OCI-LY7 (cell line): ENCODE results near the gene PAQR5. TPM values are rescaled to one million over a fixed set of nuclear protein-coding genes. Genes with fewer than 3 reads are reported as not detected.

Experiments used
- BruUV-seq: library from RNA; stranded (reverse); fragments of 400-500 nt; replicated peaks from 2 replicates; lab custom pipeline; 2021; lab: Mats Ljungman, UMichigan
- CTCF ChIA-PET: fragments of 300-600 bp; sonication (Branson Sonifier 250); formaldehyde crosslinking; loops from one replicate; lab custom pipeline; 2022; ENCODE audit warnings: antibody characterized with exemption; ENCODE audit not compliant: unreplicated experiment; lab: Charles Lee
- POLR2A ChIA-PET: fragments of 300-600 bp; sonication (Branson Sonifier 250); formaldehyde crosslinking; loops from one replicate; lab custom pipeline; 2022; ENCODE audit warnings: antibody characterized with exemption; lab: Charles Lee
- DNase-seq: peaks from one replicate; pipeline ENCODE4 v3.0.0-alpha.2; 2015; ENCODE audit warnings: low spot score
- H2AFZ ChIP-seq: fragments of 200-600 bp; sonication (generic), shearing (Covaris generic); 2 replicates; pipeline ENCODE4 v1.6.1; 2014; ENCODE audit warnings: mild to moderate bottlenecking, antibody characterized with exemption, low read length, moderate library complexity
- H3K27ac ChIP-seq: fragments of 200-600 bp; sonication (generic); 2 replicates; pipeline ENCODE4 v1.5.1; 2014; ENCODE audit warnings: mixed run types, low read depth, mild to moderate bottlenecking, moderate library complexity, low read length, inconsistent platforms; ENCODE audit not compliant: poor library complexity, severe bottlenecking
- H3K36me3 ChIP-seq: fragments of 200-600 bp; sonication (generic); 2 replicates; pipeline ENCODE4 v1.6.1; 2014; ENCODE audit warnings: mild to moderate bottlenecking, antibody characterized with exemption, low read length, moderate library complexity, mixed read lengths; ENCODE audit not compliant: insufficient read depth
- H3K4me1 ChIP-seq: fragments of 200-600 bp; sonication (generic); 2 replicates; pipeline ENCODE4 v1.5.1; 2014; ENCODE audit warnings: mild to moderate bottlenecking, low read length; ENCODE audit not compliant: insufficient read depth, poor library complexity, severe bottlenecking
- H3K4me2 ChIP-seq: fragments of 200-600 bp; sonication (generic); 2 replicates; pipeline ENCODE4 v1.6.1; 2014; ENCODE audit warnings: mild to moderate bottlenecking, low read length
- H3K4me3 ChIP-seq: fragments of 200-600 bp; sonication (generic); 2 replicates; pipeline ENCODE4 v1.5.1; 2014; ENCODE audit warnings: mild to moderate bottlenecking, low read depth, low read length; ENCODE audit not compliant: poor library complexity, severe bottlenecking
- H3K79me2 ChIP-seq: fragments of 200-600 bp; sonication (generic); 2 replicates; pipeline ENCODE4 v1.6.1; 2016; ENCODE audit warnings: low read depth, mild to moderate bottlenecking, low read length, moderate library complexity, mixed read lengths; ENCODE audit not compliant: insufficient read depth
- H3K9me2 ChIP-seq: fragments of 200-600 bp; sonication (generic); 2 replicates; pipeline ENCODE4 v1.6.1; 2016; ENCODE audit warnings: mild to moderate bottlenecking, low read length, mixed read lengths; ENCODE audit not compliant: insufficient read depth
- H3K9me3 ChIP-seq: fragments of 200-600 bp; sonication (generic); 2 replicates; pipeline ENCODE4 v1.6.1; 2014; ENCODE audit warnings: mild to moderate bottlenecking, mixed run types, low read length, mixed read lengths
- H4K20me1 ChIP-seq: fragments of 200-600 bp; sonication (generic); 2 replicates; pipeline ENCODE4 v1.6.1; 2014; ENCODE audit warnings: mild to moderate bottlenecking, antibody characterized with exemption, low read length, moderate library complexity, mixed read lengths; ENCODE audit not compliant: insufficient read depth
- EZH2phosphoT487 ChIP-seq: fragments of 200-600 bp; sonication (generic); IDR thresholded peaks from 2 replicates; pipeline ENCODE4 v1.6.1; 2018; ENCODE audit warnings: low read depth, borderline replicate concordance, mild to moderate bottlenecking, mixed run types, antibody characterized with exemption, low read length, moderate library complexity, mixed read lengths
- intact Hi-C: fragments of 100-400 bp; cut with micrococcal nuclease; formaldehyde crosslinking; loops from one replicate; pipeline ENCODE4 v1.10.0; 2022; ENCODE audit not compliant: unreplicated experiment
- total RNA-seq, 2 experiments: library from RNA; depleted of rRNA in 1 of 2; stranded (reverse); fragments of >200 nt in 1 of 2; shearing (Covaris generic) in 1 of 2; gene quantifications; 2 replicates each; pipeline ENCODE4 v1.2.3, GENCODE V29; 2014 to 2022
- TF ChIP-seq, protein P1 (sequence below): fragments of 200-600 bp; sonication (generic); conservative IDR thresholded peaks from 2 replicates; pipeline ENCODE4 v1.5.1; 2014; ENCODE audit warnings: mild to moderate bottlenecking, antibody characterized with exemption, low read length, moderate library complexity, mixed read lengths

PAQR5 gene
- total RNA-seq, 2 experiments from 2014 or later, result not detected

DNA sequence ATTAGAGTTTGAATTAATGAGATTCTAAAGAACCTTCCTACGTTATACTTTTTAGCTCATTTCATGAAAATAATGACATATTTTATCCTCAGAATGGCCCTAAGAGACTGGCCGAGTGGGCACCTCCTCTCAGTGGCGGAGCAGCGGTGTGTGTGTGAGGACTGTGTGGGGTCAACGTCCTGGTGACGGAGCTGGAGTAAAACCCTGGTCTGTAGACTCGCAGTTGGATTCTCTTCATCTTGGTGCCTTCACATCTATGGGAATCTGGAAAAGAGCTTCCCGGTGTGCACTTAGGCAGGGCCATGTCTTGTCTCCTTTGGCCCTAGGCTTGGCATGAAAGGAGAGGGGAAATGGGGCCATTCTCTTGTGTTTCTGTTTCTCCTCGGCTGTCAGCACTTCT, 21.4 kb upstream of the PAQR5 start:
- BruUV-seq, result no TSS peak
- H3K9me3 ChIP-seq, result no peaks in the 10 kb centered on the region
- TF ChIP-seq EZH2phosphoT487, result no peak
- TF ChIP-seq, protein P1, sequence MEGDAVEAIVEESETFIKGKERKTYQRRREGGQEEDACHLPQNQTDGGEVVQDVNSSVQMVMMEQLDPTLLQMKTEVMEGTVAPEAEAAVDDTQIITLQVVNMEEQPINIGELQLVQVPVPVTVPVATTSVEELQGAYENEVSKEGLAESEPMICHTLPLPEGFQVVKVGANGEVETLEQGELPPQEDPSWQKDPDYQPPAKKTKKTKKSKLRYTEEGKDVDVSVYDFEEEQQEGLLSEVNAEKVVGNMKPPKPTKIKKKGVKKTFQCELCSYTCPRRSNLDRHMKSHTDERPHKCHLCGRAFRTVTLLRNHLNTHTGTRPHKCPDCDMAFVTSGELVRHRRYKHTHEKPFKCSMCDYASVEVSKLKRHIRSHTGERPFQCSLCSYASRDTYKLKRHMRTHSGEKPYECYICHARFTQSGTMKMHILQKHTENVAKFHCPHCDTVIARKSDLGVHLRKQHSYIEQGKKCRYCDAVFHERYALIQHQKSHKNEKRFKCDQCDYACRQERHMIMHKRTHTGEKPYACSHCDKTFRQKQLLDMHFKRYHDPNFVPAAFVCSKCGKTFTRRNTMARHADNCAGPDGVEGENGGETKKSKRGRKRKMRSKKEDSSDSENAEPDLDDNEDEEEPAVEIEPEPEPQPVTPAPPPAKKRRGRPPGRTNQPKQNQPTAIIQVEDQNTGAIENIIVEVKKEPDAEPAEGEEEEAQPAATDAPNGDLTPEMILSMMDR, result no peak
- H4K20me1 ChIP-seq, result no peaks in the 10 kb centered on the region
- H3K27ac ChIP-seq, result no peak overlapping the region
- no peak overlapping the region for H3K4me3 ChIP-seq
- no peaks in the 10 kb centered on the region for H3K4me1 ChIP-seq
- DNase-seq, result no peak
- H3K4me2 ChIP-seq, result no peak overlapping the region
- POLR2A ChIA-PET, result interaction anchor here (1.1 kb wide), 1 partner anchor 9 kb away, joined by 3 read pairs; no protein-coding TSS in a partner anchor
- no peaks in the 10 kb centered on the region for H3K36me3 ChIP-seq
- H3K9me2 ChIP-seq, result no peaks in the 10 kb centered on the region
- no peaks in the 10 kb centered on the region for H3K79me2 ChIP-seq
- no peak overlapping the region for H2AFZ ChIP-seq
- CTCF ChIA-PET, result no interaction called here
- intact Hi-C loops, result no loop called here

DNA sequence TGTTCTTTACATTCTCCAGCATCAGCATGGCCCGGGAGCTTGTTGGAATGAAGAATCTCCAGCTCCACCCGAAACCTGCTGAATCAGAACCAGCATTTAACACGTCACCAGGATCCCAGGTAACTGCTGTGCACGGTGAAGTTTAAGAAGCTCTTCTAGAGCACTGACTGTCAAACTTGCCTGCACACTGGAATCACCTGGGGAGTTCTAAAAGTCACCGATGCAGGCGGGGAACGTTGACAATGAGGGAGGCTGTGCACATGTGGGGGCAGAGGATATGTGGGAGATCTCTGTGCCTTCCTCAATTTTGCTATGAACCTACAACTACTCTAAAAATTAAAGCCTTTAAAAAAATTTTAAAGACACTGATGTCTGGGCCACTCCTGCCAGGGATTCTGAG, 19.1 kb upstream of the PAQR5 start:
- no peak overlapping the region for H3K4me3 ChIP-seq
- CTCF ChIA-PET, result no interaction called here
- H3K9me3 ChIP-seq, result no peaks in the 10 kb centered on the region
- no peak for DNase-seq
- no peak for TF ChIP-seq EZH2phosphoT487
- TF ChIP-seq, protein P1, result no peak
- H3K4me1 ChIP-seq, result no peaks in the 10 kb centered on the region
- H3K79me2 ChIP-seq, result no peaks in the 10 kb centered on the region
- BruUV-seq, result no TSS peak
- intact Hi-C loops, result no loop called here
- H3K9me2 ChIP-seq, result no peaks in the 10 kb centered on the region
- no peak overlapping the region for H2AFZ ChIP-seq
- no peaks in the 10 kb centered on the region for H4K20me1 ChIP-seq
- POLR2A ChIA-PET, result no interaction called here
- H3K4me2 ChIP-seq, result no peak overlapping the region
- H3K27ac ChIP-seq, result no peak overlapping the region
- H3K36me3 ChIP-seq, result no peaks in the 10 kb centered on the region

DNA sequence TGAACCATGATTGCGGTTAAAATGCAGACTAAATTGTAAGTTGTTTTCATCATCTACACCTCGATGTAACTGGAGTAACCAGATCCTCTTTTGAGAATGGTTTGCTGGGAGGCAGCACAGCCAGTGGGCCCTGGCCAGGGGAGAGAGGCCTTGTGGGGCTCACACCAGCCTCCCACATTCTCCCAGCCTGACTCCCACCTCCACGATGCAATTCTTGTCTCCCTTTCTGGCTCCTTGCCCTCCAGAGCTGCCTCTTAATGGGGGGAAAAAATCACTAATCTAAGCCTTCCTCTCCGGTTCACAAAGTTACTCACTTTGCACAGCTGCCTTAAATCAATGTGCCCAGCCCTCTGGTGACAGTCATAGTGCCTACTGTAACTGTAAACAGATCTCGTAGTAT, 17.9 kb upstream of the PAQR5 start:
- Histone ChIP-seq H3K79me2 (no peaks in the 10 kb centered on the region), H3K9me3 (no peaks in the 10 kb centered on the region), H2AFZ (no peak overlapping the region), H3K27ac (no peak overlapping the region), H3K4me3 (no peak overlapping the region), H3K36me3 (no peaks in the 10 kb centered on the region), H3K4me2 (no peak overlapping the region), H3K9me2 (no peaks in the 10 kb centered on the region), H3K4me1 (no peaks in the 10 kb centered on the region), H4K20me1 (no peaks in the 10 kb centered on the region)
- ChIA-PET POLR2A (interaction anchor here (0.7 kb wide), 1 partner anchor 52 kb away, joined by 3 read pairs; no protein-coding TSS in a partner anchor), CTCF (no interaction called here)
- no TSS peak for BruUV-seq
- DNase-seq, result no peak
- TF ChIP-seq, protein P1, result no peak
- TF ChIP-seq EZH2phosphoT487, result no peak
- intact Hi-C loops, result no loop called here
